ENCODE data around the gene KLHL1. TPM values are rescaled to one million over a fixed set of nuclear protein-coding genes. Genes with fewer than 3 reads are reported as not detected.

KLHL1 gene
- polyA plus RNA-seq, 1 of the 3 experiments (the other 2 are of a cell fraction), result not detected

DNA sequence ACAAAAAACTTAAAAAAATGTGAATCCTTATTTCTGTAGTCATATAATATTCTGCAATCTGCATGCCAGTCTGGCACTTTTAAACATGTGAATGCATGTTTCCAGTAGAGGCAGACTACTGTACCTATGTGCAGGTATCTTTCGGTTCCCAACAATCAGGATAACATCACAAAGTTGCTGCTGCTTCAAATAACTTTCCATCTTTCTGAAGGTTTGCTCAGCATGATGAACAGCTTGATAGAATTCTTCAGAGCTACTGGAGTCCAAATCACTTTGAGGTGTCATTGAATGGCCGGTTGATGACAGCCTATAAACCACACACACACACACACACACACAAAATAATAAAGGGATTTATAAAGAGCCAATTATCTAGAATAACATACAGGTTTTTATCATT, 132.8 kb downstream of the KLHL1 start (continued):
- TF ChIP-seq, protein P1, sequence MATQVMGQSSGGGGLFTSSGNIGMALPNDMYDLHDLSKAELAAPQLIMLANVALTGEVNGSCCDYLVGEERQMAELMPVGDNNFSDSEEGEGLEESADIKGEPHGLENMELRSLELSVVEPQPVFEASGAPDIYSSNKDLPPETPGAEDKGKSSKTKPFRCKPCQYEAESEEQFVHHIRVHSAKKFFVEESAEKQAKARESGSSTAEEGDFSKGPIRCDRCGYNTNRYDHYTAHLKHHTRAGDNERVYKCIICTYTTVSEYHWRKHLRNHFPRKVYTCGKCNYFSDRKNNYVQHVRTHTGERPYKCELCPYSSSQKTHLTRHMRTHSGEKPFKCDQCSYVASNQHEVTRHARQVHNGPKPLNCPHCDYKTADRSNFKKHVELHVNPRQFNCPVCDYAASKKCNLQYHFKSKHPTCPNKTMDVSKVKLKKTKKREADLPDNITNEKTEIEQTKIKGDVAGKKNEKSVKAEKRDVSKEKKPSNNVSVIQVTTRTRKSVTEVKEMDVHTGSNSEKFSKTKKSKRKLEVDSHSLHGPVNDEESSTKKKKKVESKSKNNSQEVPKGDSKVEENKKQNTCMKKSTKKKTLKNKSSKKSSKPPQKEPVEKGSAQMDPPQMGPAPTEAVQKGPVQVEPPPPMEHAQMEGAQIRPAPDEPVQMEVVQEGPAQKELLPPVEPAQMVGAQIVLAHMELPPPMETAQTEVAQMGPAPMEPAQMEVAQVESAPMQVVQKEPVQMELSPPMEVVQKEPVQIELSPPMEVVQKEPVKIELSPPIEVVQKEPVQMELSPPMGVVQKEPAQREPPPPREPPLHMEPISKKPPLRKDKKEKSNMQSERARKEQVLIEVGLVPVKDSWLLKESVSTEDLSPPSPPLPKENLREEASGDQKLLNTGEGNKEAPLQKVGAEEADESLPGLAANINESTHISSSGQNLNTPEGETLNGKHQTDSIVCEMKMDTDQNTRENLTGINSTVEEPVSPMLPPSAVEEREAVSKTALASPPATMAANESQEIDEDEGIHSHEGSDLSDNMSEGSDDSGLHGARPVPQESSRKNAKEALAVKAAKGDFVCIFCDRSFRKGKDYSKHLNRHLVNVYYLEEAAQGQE (IDR thresholded peaks at IDR 0.05; ENCODE audit: low read depth, low read length), result no peak
- TF ChIP-seq, protein P2, sequence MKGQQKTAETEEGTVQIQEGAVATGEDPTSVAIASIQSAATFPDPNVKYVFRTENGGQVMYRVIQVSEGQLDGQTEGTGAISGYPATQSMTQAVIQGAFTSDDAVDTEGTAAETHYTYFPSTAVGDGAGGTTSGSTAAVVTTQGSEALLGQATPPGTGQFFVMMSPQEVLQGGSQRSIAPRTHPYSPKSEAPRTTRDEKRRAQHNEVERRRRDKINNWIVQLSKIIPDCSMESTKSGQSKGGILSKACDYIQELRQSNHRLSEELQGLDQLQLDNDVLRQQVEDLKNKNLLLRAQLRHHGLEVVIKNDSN (IDR thresholded peaks at IDR 0.05; ENCODE audit: borderline replicate concordance, low read depth), result no peak
- no peak for TF ChIP-seq TEAD4 (IDR thresholded peaks at IDR 0.05; ENCODE audit: borderline replicate concordance, insufficient read depth)
- TF ChIP-seq RXRA (IDR thresholded peaks at IDR 0.05; ENCODE audit: borderline replicate concordance, low read depth), result no peak
- TF ChIP-seq YY1 (IDR thresholded peaks at IDR 0.05; ENCODE audit: low read depth), result no peak

DNA sequence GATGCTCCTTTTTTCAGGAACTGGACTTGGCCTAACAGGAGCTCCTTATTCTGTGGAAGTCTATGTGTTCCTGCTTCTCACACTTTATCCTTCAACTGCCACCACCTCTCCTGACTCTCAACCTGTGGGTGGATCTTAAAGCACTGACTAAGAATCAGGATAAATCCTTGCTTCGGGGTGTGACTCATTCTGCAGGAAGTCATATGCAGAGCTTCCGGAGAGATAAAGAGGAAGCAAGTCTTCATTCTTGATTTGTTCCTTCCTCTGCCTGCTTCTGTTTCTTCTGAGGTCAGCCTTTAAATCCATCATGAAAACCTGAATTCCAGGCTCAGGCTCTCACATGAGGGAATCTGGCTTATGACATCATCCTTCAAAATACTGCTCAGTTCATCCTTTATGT, 137.7 kb downstream of the KLHL1 start:
- ChIA-PET POLR2A (no interaction called here), CTCF (no interaction called here)
- Histone ChIP-seq H3K27me3 (ENCODE audit: insufficient read depth) (no peaks in the 10 kb centered on the region), H3K4me2 (no peak overlapping the region), H3K27ac (ENCODE audit: low read depth in 2 of 2, low read length in 1 of 2) (no peak overlapping the region), H3K79me2 (ENCODE audit: insufficient read depth) (no peaks in the 10 kb centered on the region), H3K36me3 (replicated peaks in 1 of 2; ENCODE audit: control insufficient read depth in 1 of 2, insufficient read depth in 2 of 2, low read length in 1 of 2) (no peaks in the 10 kb centered on the region), H3K4me3 (ENCODE audit: low read depth in 2 of 2, low read length in 1 of 2) (no peak overlapping the region), H3F3A (replicated peaks; ENCODE audit: insufficient read depth) (peaks cover 4% of the 10 kb centered on the region), H3K9me2 (0 out of 2 replicates have a peak, but pooled peaks cover 3% of the 10 kb centered on the region), H4K20me1 (ENCODE audit: insufficient read depth) (no peaks in the 10 kb centered on the region), H3K4me1 (ENCODE audit: control insufficient read depth in 1 of 2, insufficient read depth in 2 of 2, low read depth in 1 of 2, low read length in 1 of 2) (no peaks in the 10 kb centered on the region), H3K9ac (no peak overlapping the region), H3K9me3 (no peaks in the 10 kb centered on the region; the same call in 1 of the 2 replicates), H2AFZ (ENCODE audit: low read depth) (peak overlapping the region; percentile 76)
- no peak for DNase-seq
- TF ChIP-seq, protein P3, sequence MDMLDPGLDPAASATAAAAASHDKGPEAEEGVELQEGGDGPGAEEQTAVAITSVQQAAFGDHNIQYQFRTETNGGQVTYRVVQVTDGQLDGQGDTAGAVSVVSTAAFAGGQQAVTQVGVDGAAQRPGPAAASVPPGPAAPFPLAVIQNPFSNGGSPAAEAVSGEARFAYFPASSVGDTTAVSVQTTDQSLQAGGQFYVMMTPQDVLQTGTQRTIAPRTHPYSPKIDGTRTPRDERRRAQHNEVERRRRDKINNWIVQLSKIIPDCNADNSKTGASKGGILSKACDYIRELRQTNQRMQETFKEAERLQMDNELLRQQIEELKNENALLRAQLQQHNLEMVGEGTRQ (IDR thresholded peaks at IDR 0.05; ENCODE audit: borderline replicate concordance, low read depth, low read length), result no peak
- TF ChIP-seq GABPA (IDR thresholded peaks at IDR 0.05; ENCODE audit: low read depth), result peak; percentile 26; the same call in 1 of the 2 replicates
- WGBS (ENCODE audit: low lambda C conversion rate), result 16% methylated on average over 2 of the region's 2 CpGs

DNA sequence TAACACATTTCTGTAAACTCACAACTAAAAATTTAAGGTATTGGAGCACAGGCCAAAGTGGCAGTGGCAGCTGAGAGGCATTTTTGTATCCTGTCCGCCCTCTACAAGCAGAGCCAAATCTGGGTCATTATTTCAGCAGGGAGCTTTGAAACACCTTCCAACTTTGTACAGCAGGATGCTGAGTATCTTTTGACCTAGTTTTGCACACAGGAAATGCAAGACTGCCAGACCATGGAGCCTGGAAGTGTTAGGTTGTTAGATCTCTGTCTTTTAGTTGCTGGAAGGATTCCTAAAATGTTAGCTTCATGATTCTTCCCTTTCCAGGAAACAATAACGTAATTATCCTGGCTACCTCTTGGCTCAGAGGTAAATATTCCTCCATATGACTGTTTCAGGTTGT, 149.2 kb downstream of the KLHL1 start:
- H2AFZ ChIP-seq (ENCODE audit: low read depth), result no peak overlapping the region
- ChIA-PET CTCF (interaction anchor here (0.9 kb wide), 2 partner anchors 17 to 380 kb away, joined by 3 read pairs; no protein-coding TSS in a partner anchor), POLR2A (no interaction called here)
- H3K9me3 ChIP-seq, result no peaks in the 10 kb centered on the region
- H3K4me3 ChIP-seq (ENCODE audit: low read depth in 2 of 2, low read length in 1 of 2), result no peak overlapping the region
- no peak overlapping the region for H3K4me2 ChIP-seq
- no peaks in the 10 kb centered on the region for H3K9me2 ChIP-seq
- no peaks in the 10 kb centered on the region for H3K27me3 ChIP-seq (ENCODE audit: insufficient read depth)
- no peaks in the 10 kb centered on the region for H3K79me2 ChIP-seq (ENCODE audit: insufficient read depth)
- H3F3A ChIP-seq (replicated peaks; ENCODE audit: insufficient read depth), result no peaks in the 10 kb centered on the region
- no peak for DNase-seq
- no peak overlapping the region for H3K9ac ChIP-seq
- no peaks in the 10 kb centered on the region for H3K36me3 ChIP-seq (replicated peaks in 1 of 2; ENCODE audit: control insufficient read depth in 1 of 2, insufficient read depth in 2 of 2, low read length in 1 of 2)
- no peaks in the 10 kb centered on the region; a peak in 1 of 4 replicates for H3K4me1 ChIP-seq (ENCODE audit: control insufficient read depth in 1 of 2, insufficient read depth in 2 of 2, low read depth in 1 of 2, low read length in 1 of 2)
- no peaks in the 10 kb centered on the region for H4K20me1 ChIP-seq (ENCODE audit: insufficient read depth)
- no peak overlapping the region for H3K27ac ChIP-seq (ENCODE audit: low read depth in 2 of 2, low read length in 1 of 2)
- WGBS (ENCODE audit: low lambda C conversion rate), result 56% methylated on average over 2 of the region's 2 CpGs
- TF ChIP-seq JUND (IDR thresholded peaks at IDR 0.05), result no peak
- no peak for TF ChIP-seq NFIC (IDR thresholded peaks at IDR 0.05; ENCODE audit: borderline replicate concordance)
- TF ChIP-seq RFX5 (IDR thresholded peaks at IDR 0.05; ENCODE audit: low read length), result no peak
- TF ChIP-seq, protein P4, sequence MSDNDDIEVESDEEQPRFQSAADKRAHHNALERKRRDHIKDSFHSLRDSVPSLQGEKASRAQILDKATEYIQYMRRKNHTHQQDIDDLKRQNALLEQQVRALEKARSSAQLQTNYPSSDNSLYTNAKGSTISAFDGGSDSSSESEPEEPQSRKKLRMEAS (IDR thresholded peaks at IDR 0.05; ENCODE audit: low read depth), result no peak
- no peak for TF ChIP-seq ELF1 (IDR thresholded peaks at IDR 0.05)
- no peak for TF ChIP-seq RCOR1 (IDR thresholded peaks at IDR 0.05; ENCODE audit: low read length)
- TF ChIP-seq FOSL2 (IDR thresholded peaks at IDR 0.05; ENCODE audit: borderline replicate concordance, low read depth), result no peak
- TF ChIP-seq SIN3A (IDR thresholded peaks at IDR 0.05; ENCODE audit: borderline replicate concordance, low read depth, low read length), result no peak
- TF ChIP-seq, protein P5, sequence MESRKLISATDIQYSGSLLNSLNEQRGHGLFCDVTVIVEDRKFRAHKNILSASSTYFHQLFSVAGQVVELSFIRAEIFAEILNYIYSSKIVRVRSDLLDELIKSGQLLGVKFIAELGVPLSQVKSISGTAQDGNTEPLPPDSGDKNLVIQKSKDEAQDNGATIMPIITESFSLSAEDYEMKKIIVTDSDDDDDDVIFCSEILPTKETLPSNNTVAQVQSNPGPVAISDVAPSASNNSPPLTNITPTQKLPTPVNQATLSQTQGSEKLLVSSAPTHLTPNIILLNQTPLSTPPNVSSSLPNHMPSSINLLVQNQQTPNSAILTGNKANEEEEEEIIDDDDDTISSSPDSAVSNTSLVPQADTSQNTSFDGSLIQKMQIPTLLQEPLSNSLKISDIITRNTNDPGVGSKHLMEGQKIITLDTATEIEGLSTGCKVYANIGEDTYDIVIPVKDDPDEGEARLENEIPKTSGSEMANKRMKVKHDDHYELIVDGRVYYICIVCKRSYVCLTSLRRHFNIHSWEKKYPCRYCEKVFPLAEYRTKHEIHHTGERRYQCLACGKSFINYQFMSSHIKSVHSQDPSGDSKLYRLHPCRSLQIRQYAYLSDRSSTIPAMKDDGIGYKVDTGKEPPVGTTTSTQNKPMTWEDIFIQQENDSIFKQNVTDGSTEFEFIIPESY (IDR thresholded peaks at IDR 0.05; ENCODE audit: borderline replicate concordance, low read depth), result no peak
